K562 (cell line): Measurements from ENCODE around the gene DNAJC12. TPM values are rescaled to one million over a fixed set of nuclear protein-coding genes. Genes with fewer than 3 reads are reported as not detected.

ENCODE experiments used
- CEBPG ChIP-seq, 3 experiments: fragments of 200-800 bp in 1 of 3; sonication (Bioruptor generic) in 1 of 3; sonication (generic) in 1 of 3; formaldehyde crosslinking in 1 of 3; IDR thresholded peaks in 2 of 3; conservative IDR thresholded peaks in 1 of 3; 2 replicates each; pipeline versions ENCODE4 v1.6.1 to v1.8.0; 2016 to 2022; ENCODE audit warnings: missing compliant biosample characterization in 2 of 3, missing genetic modification characterization in 2 of 3, mild to moderate bottlenecking in 1 of 3, missing genetic modification reagents in 1 of 3
- FOSL1 ChIP-seq: fragments of 200-800 bp; sonication (Bioruptor generic); conservative IDR thresholded peaks from 2 replicates; pipeline ENCODE4 v1.6.1; 2016; ENCODE audit warnings: missing genetic modification characterization, missing compliant biosample characterization
- GATAD2A ChIP-seq: fragments of 450-650 bp; IDR thresholded peaks from 2 replicates; pipeline ENCODE4 v1.6.1; 2017
- JUN ChIP-seq, 2 experiments: sonication (generic) in 1 of 2; formaldehyde crosslinking in 1 of 2; IDR thresholded peaks; 2 replicates each; pipeline versions ENCODE4 v1.6.1 to v1.8.0; 2012 to 2022; ENCODE audit warnings: borderline replicate concordance in 2 of 2, mild to moderate bottlenecking in 2 of 2, improper control_type of control experiment in 1 of 2, low read depth in 1 of 2, low read length in 1 of 2, missing genetic modification reagents in 1 of 2
- MYNN ChIP-seq, 2 experiments: sonication (generic); formaldehyde crosslinking in 1 of 2; IDR thresholded peaks; 2 replicates each; pipeline versions ENCODE4 v1.5.0 to v1.6.1; 2016 to 2020; ENCODE audit warnings: antibody characterized with exemption in 1 of 2, missing genetic modification reagents in 1 of 2
- PREB ChIP-seq: sonication (generic); formaldehyde crosslinking; IDR thresholded peaks from 2 replicates; pipeline ENCODE4 v1.8.1; 2023; ENCODE audit warnings: mild to moderate bottlenecking, missing genetic modification reagents
- PURB ChIP-seq: sonication (generic); formaldehyde crosslinking; IDR thresholded peaks from 2 replicates; pipeline ENCODE4 v1.9.0; 2021; ENCODE audit warnings: low read depth, mild to moderate bottlenecking, missing genetic modification reagents
- RBM39 ChIP-seq: fragments of 200-400 bp; formaldehyde crosslinking; optimal IDR thresholded peaks from 2 replicates; pipeline ENCODE3; 2018; ENCODE audit warnings: low read depth, low read length
- RNF2 ChIP-seq: sonication (generic); IDR thresholded peaks from 2 replicates; pipeline ENCODE4 v1.6.1; 2016
- SMAD1 ChIP-seq: fragments of 150-350 bp; IDR thresholded peaks from 2 replicates; pipeline ENCODE4 v1.6.1; 2014; ENCODE audit warnings: low read length, low read depth; ENCODE audit not compliant: partially characterized antibody
- SMAD4 ChIP-seq: fragments of 250-450 bp; sonication (Bioruptor Pico); conservative IDR thresholded peaks from 2 replicates; pipeline ENCODE4 v1.8.0; 2021; ENCODE audit warnings: inconsistent platforms, mild to moderate bottlenecking, moderate library complexity
- SPI1 ChIP-seq: IDR thresholded peaks from 2 replicates; pipeline ENCODE4 v1.6.1; 2011; ENCODE audit warnings: low read depth, low read length, control low read depth, borderline replicate concordance
- TCF7L2 ChIP-seq: fragments of 150-350 bp; IDR thresholded peaks from 2 replicates; pipeline ENCODE4 v1.6.1; 2016; ENCODE audit warnings: low read depth, mild to moderate bottlenecking, low read length, moderate library complexity
- U2AF1 ChIP-seq: fragments of 200-400 bp; formaldehyde crosslinking; optimal IDR thresholded peaks from 2 replicates; pipeline ENCODE3; 2017; ENCODE audit warnings: mild to moderate bottlenecking, low read depth, low read length, moderate library complexity
- ZC3H11A ChIP-seq: IDR thresholded peaks from 2 replicates; pipeline ENCODE4 v1.6.1; 2012; ENCODE audit warnings: low read depth, low read length, improper control_type of control experiment
- ZKSCAN3 ChIP-seq: fragments of 250-450 bp; sonication (Bioruptor Pico); IDR thresholded peaks from 2 replicates; pipeline ENCODE4 v1.4.0; 2020
- ZNF445 ChIP-seq: fragments of 250-450 bp; sonication (Bioruptor Pico); IDR thresholded peaks from 2 replicates; pipeline ENCODE4 v1.4.0; 2020; ENCODE audit warnings: low read depth, mild to moderate bottlenecking, moderate library complexity
- ZNF75A ChIP-seq: fragments of 450-650 bp; formaldehyde crosslinking; IDR thresholded peaks from 2 replicates; pipeline ENCODE4 v1.4.0; 2020; ENCODE audit warnings: mild to moderate bottlenecking
- ZNF79 ChIP-seq: fragments of 250-450 bp; sonication (Bioruptor Pico); IDR thresholded peaks from 2 replicates; pipeline ENCODE4 v1.4.0; 2020; ENCODE audit warnings: low read depth, mild to moderate bottlenecking, moderate library complexity
- ZNF830 ChIP-seq: fragments of 250-450 bp; sonication (Bioruptor Pico); IDR thresholded peaks from 2 replicates; pipeline ENCODE4 v1.5.0; 2021; ENCODE audit warnings: mild to moderate bottlenecking
- polyA plus RNA-seq, 8 experiments: library from polyadenylated mRNA; depleted of rRNA in 4 of 8; stranded (reverse) in 5 of 8; unstranded in 3 of 8; fragments of >200 nt; fragmentation: Nextera tagmentation in 2 of 8; fragmentation: Illumina TruSeq in 1 of 8; extraction: Ambion mirVana in 2 of 8; extraction: Trizol in 1 of 8; gene quantifications; 2 replicates each; pipeline versions ENCODE4 v1.2.1 to v1.2.3, GENCODE V29; 2011 to 2014; ENCODE audit warnings: inconsistent platforms in 1 of 8, missing spikeins in 1 of 8
- total RNA-seq, 7 experiments: library from RNA; depleted of rRNA in 6 of 7; stranded (reverse); fragments of >200 nt in 6 of 7; fragmentation: Illumina TruSeq in 2 of 7; extraction: Trizol in 2 of 7; gene quantifications; 2 replicates each; pipeline versions ENCODE4 v1.2.1 to v1.2.3, GENCODE V29; 2011 to 2021; ENCODE audit warnings: low replicate concordance in 1 of 7
- TF ChIP-seq, protein P1 (sequence below): fragments of 250-450 bp; sonication (Bioruptor Pico); IDR thresholded peaks from 2 replicates; pipeline ENCODE4 v1.5.0; 2022; ENCODE audit warnings: mild to moderate bottlenecking

The DNAJC12 gene
- total and polyA plus RNA-seq, 9 of the 15 experiments (the other 6 are each of a cell fraction or from before 2014, with no cell fraction given), result 7.4 to 95.9 (median 68.5) TPM

- TF ChIP-seq SMAD1 (peak; percentile 42), U2AF1 (peak; percentile 32), GATAD2A (no peak), JUN (IDR thresholded peaks at IDR 0.05; ENCODE audit: borderline replicate concordance, low read depth, low read length) (peak; percentile 59; the same call in 1 of the 2 replicates), JUN (CRISPR knock-in tag; IDR thresholded peaks at IDR 0.05; ENCODE audit: borderline replicate concordance) (no peak), TCF7L2 (no peak), PURB (CRISPR knock-in tag) (no peak), ZNF830 (no peak), FOSL1 (tag) (peak; percentile 77), ZKSCAN3 (no peak), RNF2 (peak; percentile 86), ZNF445 (CRISPR knock-in tag) (no peak), PREB (CRISPR knock-in tag) (no peak), SMAD4 (CRISPR knock-in tag) (peak; percentile 100), CEBPG (CRISPR knock-in tag; IDR thresholded peaks at IDR 0.05) (peak; percentile 58; the same call in 1 of the 2 replicates), CEBPG (tag; conservative IDR thresholded peaks at IDR 0.05 in 1 of 2, IDR thresholded peaks at IDR 0.05 in 1 of 2) (peak in 1 of 2 experiments; percentile 63; a peak in 2 of 4 replicates), ZNF79 (CRISPR knock-in tag) (no peak), ZNF75A (CRISPR knock-in tag) (no peak), MYNN (IDR thresholded peaks at IDR 0.05) (peak; percentile 84; the same call in 1 of the 2 replicates), MYNN (CRISPR knock-in tag; IDR thresholded peaks at IDR 0.05) (no peak), RBM39 (no peak), SPI1 (peak; percentile 75), ZC3H11A (peak; percentile 70; the same call in 1 of the 2 replicates)
- TF ChIP-seq, protein P1, sequence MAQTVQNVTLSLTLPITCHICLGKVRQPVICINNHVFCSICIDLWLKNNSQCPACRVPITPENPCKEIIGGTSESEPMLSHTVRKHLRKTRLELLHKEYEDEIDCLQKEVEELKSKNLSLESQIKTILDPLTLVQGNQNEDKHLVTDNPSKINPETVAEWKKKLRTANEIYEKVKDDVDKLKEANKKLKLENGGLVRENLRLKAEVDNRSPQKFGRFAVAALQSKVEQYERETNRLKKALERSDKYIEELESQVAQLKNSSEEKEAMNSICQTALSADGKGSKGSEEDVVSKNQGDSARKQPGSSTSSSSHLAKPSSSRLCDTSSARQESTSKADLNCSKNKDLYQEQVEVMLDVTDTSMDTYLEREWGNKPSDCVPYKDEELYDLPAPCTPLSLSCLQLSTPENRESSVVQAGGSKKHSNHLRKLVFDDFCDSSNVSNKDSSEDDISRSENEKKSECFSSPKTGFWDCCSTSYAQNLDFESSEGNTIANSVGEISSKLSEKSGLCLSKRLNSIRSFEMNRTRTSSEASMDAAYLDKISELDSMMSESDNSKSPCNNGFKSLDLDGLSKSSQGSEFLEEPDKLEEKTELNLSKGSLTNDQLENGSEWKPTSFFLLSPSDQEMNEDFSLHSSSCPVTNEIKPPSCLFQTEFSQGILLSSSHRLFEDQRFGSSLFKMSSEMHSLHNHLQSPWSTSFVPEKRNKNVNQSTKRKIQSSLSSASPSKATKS, result no peak
These were observed 46.4 kb upstream of the DNAJC12 start, which contains the start of gene SIRT1 (continued) for GRCh38 chr10:67884313-67884841.
